Superior temporal gyrus (tissue), 1 donor: Measurements from ENCODE around the gene ADTRP.
A peak's percentile ranks its signal among the peaks of the same experiment; 100 is the strongest.
"Not testable (repeated sequence)": the region's sequence is repeated elsewhere in the genome, so short reads cannot be mapped to it uniquely, and the experiment has no call there.

Experiments
- DNase-seq: peaks from one replicate; pipeline ENCODE4 v3.0.0-alpha.2; 2016; ENCODE audit errors: extremely low spot score

ADTRP gene

GRCh38 chr6:11803591-11803971, 25.0 kb upstream of the ADTRP start:
- no peak for DNase-seq

GRCh38 chr6:11802886-11803590, 24.4 kb upstream of the ADTRP start:
- no peak for DNase-seq

- DNase-seq = not testable (repeated sequence)
Measured at GRCh38 chr6:11800531-11800930, 21.9 kb upstream of the ADTRP start.

GRCh38 chr6:11798538-11798937, 19.9 kb upstream of the ADTRP start:
- DNase-seq = no peak

GRCh38 chr6:11798096-11798495, 19.5 kb upstream of the ADTRP start:
- no peak for DNase-seq

GRCh38 chr6:11796829-11797228, 18.2 kb upstream of the ADTRP start:
- DNase-seq = no peak

- no peak for DNase-seq
Measured at GRCh38 chr6:11795403-11795802, 16.8 kb upstream of the ADTRP start.

GRCh38 chr6:11793277-11793676, 14.7 kb upstream of the ADTRP start:
- DNase-seq = no peak

GRCh38 chr6:11791354-11792107, 12.9 kb upstream of the ADTRP start:
- no peak for DNase-seq

GRCh38 chr6:11789744-11790143, 11.1 kb upstream of the ADTRP start:
- no peak for DNase-seq

GRCh38 chr6:11788043-11788442, 9.4 kb upstream of the ADTRP start:
- DNase-seq = no peak

GRCh38 chr6:11785774-11786579, 7.4 kb upstream of the ADTRP start:
- no peak for DNase-seq

GRCh38 chr6:11785415-11785773, 6.8 kb upstream of the ADTRP start:
- no peak for DNase-seq

GRCh38 chr6:11784341-11784740, 5.7 kb upstream of the ADTRP start:
- DNase-seq = no peak

GRCh38 chr6:11783524-11784064, 5.0 kb upstream of the ADTRP start:
- DNase-seq = no peak

- DNase-seq = no peak
Measured at GRCh38 chr6:11782524-11782923, 3.9 kb upstream of the ADTRP start.

- no peak for DNase-seq
Measured at GRCh38 chr6:11780097-11780428, 1.5 kb upstream of the ADTRP start.

GRCh38 chr6:11779329-11780096, 910 bp upstream of the ADTRP start:
- DNase-seq = peak; percentile 62

- peak; percentile 53 for DNase-seq
Measured at GRCh38 chr6:11778036-11778435, 567 bp downstream of the ADTRP start.

GRCh38 chr6:11775791-11776409, 2.7 kb downstream of the ADTRP start:
- DNase-seq = no peak

GRCh38 chr6:11774426-11774825, 4.2 kb downstream of the ADTRP start:
- DNase-seq = no peak
